Panc1 (cell line): ENCODE measurements around the gene COG3. TPM values are rescaled to one million over a fixed set of nuclear protein-coding genes. Genes with fewer than 3 reads are reported as not detected.

Source experiments
- ATAC-seq: fragments of 200-7000 bp; cut with Tn5 transposase; 2 replicates; pipeline ENCODE4 v1.9.1; 2020; ENCODE audit warnings: mild to moderate bottlenecking, moderate library complexity
- BruUV-seq: library from RNA; stranded (reverse); fragments of 400-500 nt; replicated peaks from 2 replicates; lab custom pipeline; 2021; lab: Mats Ljungman, UMichigan
- CTCF ChIA-PET: fragments of 300-600 bp; sonication (Branson Sonifier 250); formaldehyde crosslinking; loops from one replicate; lab custom pipeline; 2022; ENCODE audit warnings: antibody characterized with exemption; lab: Charles Lee
- POLR2A ChIA-PET: fragments of 300-600 bp; sonication (Branson Sonifier 250); formaldehyde crosslinking; loops from one replicate; lab custom pipeline; 2022; ENCODE audit warnings: antibody characterized with exemption; lab: Charles Lee
- DNase-seq: peaks from one replicate; pipeline ENCODE4 v3.0.0-alpha.2; 2010; ENCODE audit warnings: low read depth, low spot score
- H3K27ac ChIP-seq: 2 replicates; pipeline ENCODE4 v1.5.1; 2011; ENCODE audit warnings: mild to moderate bottlenecking, low read length, inconsistent platforms
- H3K27me3 ChIP-seq: fragments of 200-500 bp; sonication (Bioruptor generic); 2 replicates; pipeline ENCODE4 v1.6.0; 2014; ENCODE audit warnings: low read length, inconsistent platforms; ENCODE audit not compliant: control insufficient read depth, insufficient read depth
- H3K36me3 ChIP-seq: fragments of 200-500 bp; sonication (Bioruptor generic); 2 replicates; pipeline ENCODE4 v1.5.1; 2014; ENCODE audit warnings: inconsistent platforms, mild to moderate bottlenecking, low read length, moderate library complexity; ENCODE audit not compliant: control insufficient read depth, insufficient read depth
- H3K4me1 ChIP-seq: 2 replicates; pipeline ENCODE4 v1.5.1; 2011; ENCODE audit warnings: inconsistent platforms, mild to moderate bottlenecking, low read length, moderate library complexity; ENCODE audit not compliant: control insufficient read depth, insufficient read depth
- H3K4me3 ChIP-seq, 2 experiments: 2 replicates each; pipeline ENCODE4 v1.5.1; 2011 to 2012; ENCODE audit warnings: low read depth in 2 of 2, low read length in 2 of 2, mild to moderate bottlenecking in 2 of 2, inconsistent platforms in 1 of 2, moderate library complexity in 1 of 2
- H3K9me3 ChIP-seq: fragments of 200-500 bp; sonication (Bioruptor generic); 2 replicates; pipeline ENCODE4 v1.5.1; 2014; ENCODE audit warnings: low read depth, mild to moderate bottlenecking, inconsistent platforms, low read length, moderate library complexity; ENCODE audit not compliant: control insufficient read depth, insufficient read depth
- CTCF ChIP-seq: fragments of 450-650 bp; IDR thresholded peaks from 2 replicates; pipeline ENCODE4 v1.5.1; 2017; ENCODE audit warnings: mild to moderate bottlenecking
- POLR2AphosphoS5 ChIP-seq: IDR thresholded peaks from 2 replicates; pipeline ENCODE4 v1.6.1; 2012; ENCODE audit warnings: mild to moderate bottlenecking, low read depth, low read length, moderate library complexity
- REST ChIP-seq, 2 experiments: IDR thresholded peaks; 2 replicates each; pipeline ENCODE4 v1.6.1; 2011 to 2012; ENCODE audit warnings: low read depth in 2 of 2, control low read depth in 1 of 2, low read length in 1 of 2, mild to moderate bottlenecking in 1 of 2, moderate library complexity in 1 of 2; ENCODE audit not compliant: insufficient read depth in 1 of 2
- SIN3A ChIP-seq: IDR thresholded peaks from 2 replicates; pipeline ENCODE4 v1.6.1; 2012; ENCODE audit warnings: low read depth, mild to moderate bottlenecking, low read length, moderate library complexity, borderline replicate concordance; ENCODE audit not compliant: insufficient read depth
- TCF7L2 ChIP-seq: IDR thresholded peaks from 2 replicates; pipeline ENCODE4 v1.6.1; 2011; ENCODE audit warnings: mild to moderate bottlenecking, low read depth, low read length, inconsistent platforms
- in situ Hi-C: cut with HindIII; loops from 2 replicates; pipeline ENCODE4 v1.10.0; 2016; ENCODE audit warnings: low sequenced_read_pairs, low pct_unique_long_range_greater_than_20kb
- intact Hi-C: fragments of 100-400 bp; cut with micrococcal nuclease; formaldehyde crosslinking; loops from one replicate; pipeline ENCODE4 v1.10.0; 2022; ENCODE audit not compliant: unreplicated experiment
- total RNA-seq: library from RNA; stranded (reverse); gene quantifications from one replicate; pipeline ENCODE4 v1.2.1, GENCODE V29; 2021; ENCODE audit not compliant: unreplicated experiment

The COG3 gene
- total RNA-seq, 1 experiment from 2014 or later, result 13.6 TPM

- ATAC-seq (no peak), DNase-seq (no peak)
- POLR2A ChIA-PET, result no interaction called here
- intact Hi-C loops (no loop called here), in situ Hi-C loops (no loop called here)
- Histone ChIP-seq H3K4me3 (no peak overlapping the region), H3K9me3 (no peaks in the 10 kb centered on the region), H3K36me3 (no peaks in the 10 kb centered on the region), H3K27me3 (no peaks in the 10 kb centered on the region), H3K27ac (no peak overlapping the region), H3K4me1 (no peaks in the 10 kb centered on the region)
- no TSS peak for BruUV-seq
- CTCF ChIA-PET, result no interaction called here
- TF ChIP-seq REST (IDR thresholded peaks at IDR 0.05; ENCODE audit: insufficient read depth in 1 of 2, low read depth in 2 of 2, low read length in 1 of 2), result no peak
- no peak for TF ChIP-seq SIN3A
- no peak for TF ChIP-seq CTCF
- TF ChIP-seq POLR2AphosphoS5, result no peak
- no peak for TF ChIP-seq TCF7L2
Observed at GRCh38 chr13:45441633-45442032, 23.1 kb upstream of the COG3 start.

- POLR2A ChIA-PET, result no interaction called here
Observed at GRCh38 chr13:45445053-45445452, 19.7 kb upstream of the COG3 start.

More at GRCh38 chr13:45445053-45445452, 19.7 kb upstream of the COG3 start:
- no peak overlapping the region for H3K4me3 ChIP-seq
- no peaks in the 10 kb centered on the region for H3K36me3 ChIP-seq
- CTCF ChIA-PET, result no interaction called here
- H3K9me3 ChIP-seq, result no peaks in the 10 kb centered on the region
- ATAC-seq (no peak), DNase-seq (no peak)
- H3K4me1 ChIP-seq, result no peaks in the 10 kb centered on the region
- no peak for TF ChIP-seq TCF7L2
- no peak for TF ChIP-seq REST (IDR thresholded peaks at IDR 0.05; ENCODE audit: insufficient read depth in 1 of 2, low read depth in 2 of 2, low read length in 1 of 2)
- no peak for TF ChIP-seq CTCF
- TF ChIP-seq SIN3A, result no peak
- no peak for TF ChIP-seq POLR2AphosphoS5
- H3K27ac ChIP-seq, result no peak overlapping the region
- BruUV-seq, result no TSS peak
- in situ Hi-C loops (no loop called here), intact Hi-C loops (no loop called here)
- H3K27me3 ChIP-seq, result no peaks in the 10 kb centered on the region
